ENCODE results near the gene TET2.

DNA sequence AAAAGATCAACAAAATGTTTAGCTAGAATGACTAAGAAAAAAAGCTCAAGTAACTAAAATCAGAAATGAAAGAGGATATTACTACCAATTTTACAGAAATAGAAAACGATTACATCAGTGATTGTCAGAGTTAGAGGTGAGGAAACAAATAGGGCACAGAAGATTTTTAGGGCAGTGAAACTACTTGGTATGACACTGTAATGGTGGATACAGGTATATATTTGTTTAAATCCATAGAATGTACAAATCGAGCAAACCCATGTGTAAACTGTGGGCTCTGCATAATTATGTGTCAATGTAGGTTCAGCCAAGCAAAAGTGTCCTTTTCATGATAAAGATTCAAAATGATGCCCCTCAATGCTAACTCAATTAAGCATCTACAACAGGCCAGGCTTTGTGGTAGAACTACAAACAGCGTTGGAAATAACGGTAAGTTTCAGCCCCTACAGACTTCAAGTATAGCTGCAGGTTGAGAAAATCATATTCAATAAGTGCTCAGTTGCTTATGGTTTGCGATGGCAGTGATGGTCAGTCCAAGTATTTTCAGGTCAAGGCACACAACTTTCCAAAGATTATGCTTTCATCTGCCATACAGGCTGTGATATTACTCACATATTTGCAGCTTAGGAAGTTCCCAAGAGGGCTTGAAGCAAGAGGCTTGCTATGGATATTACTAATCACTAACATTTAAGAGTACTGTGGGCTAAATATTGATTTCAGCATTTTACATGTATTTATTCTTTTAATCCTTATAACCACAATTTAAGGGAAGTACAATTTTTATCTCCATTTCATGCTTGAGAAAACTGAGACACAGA lies 158.6 kb downstream of the TET2 start:
- TF ChIP-seq, protein P1, sequence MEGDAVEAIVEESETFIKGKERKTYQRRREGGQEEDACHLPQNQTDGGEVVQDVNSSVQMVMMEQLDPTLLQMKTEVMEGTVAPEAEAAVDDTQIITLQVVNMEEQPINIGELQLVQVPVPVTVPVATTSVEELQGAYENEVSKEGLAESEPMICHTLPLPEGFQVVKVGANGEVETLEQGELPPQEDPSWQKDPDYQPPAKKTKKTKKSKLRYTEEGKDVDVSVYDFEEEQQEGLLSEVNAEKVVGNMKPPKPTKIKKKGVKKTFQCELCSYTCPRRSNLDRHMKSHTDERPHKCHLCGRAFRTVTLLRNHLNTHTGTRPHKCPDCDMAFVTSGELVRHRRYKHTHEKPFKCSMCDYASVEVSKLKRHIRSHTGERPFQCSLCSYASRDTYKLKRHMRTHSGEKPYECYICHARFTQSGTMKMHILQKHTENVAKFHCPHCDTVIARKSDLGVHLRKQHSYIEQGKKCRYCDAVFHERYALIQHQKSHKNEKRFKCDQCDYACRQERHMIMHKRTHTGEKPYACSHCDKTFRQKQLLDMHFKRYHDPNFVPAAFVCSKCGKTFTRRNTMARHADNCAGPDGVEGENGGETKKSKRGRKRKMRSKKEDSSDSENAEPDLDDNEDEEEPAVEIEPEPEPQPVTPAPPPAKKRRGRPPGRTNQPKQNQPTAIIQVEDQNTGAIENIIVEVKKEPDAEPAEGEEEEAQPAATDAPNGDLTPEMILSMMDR (IDR thresholded peaks at IDR 0.05): no peak
- TF ChIP-seq SP1 (CRISPR knock-in tag; conservative IDR thresholded peaks at IDR 0.05) (no peak), ZNF423 (CRISPR knock-in tag; IDR thresholded peaks at IDR 0.05) (no peak), RELA (CRISPR knock-in tag; IDR thresholded peaks at IDR 0.05; ENCODE audit: borderline replicate concordance) (no peak), NR1H2 (CRISPR knock-in tag; IDR thresholded peaks at IDR 0.05) (no peak), CREM (CRISPR knock-in tag; IDR thresholded peaks at IDR 0.05) (no peak), ZNF232 (CRISPR knock-in tag; IDR thresholded peaks at IDR 0.05) (no peak), TP53 (CRISPR knock-in tag; IDR thresholded peaks at IDR 0.05) (no peak)
- TF ChIP-seq, protein P2, sequence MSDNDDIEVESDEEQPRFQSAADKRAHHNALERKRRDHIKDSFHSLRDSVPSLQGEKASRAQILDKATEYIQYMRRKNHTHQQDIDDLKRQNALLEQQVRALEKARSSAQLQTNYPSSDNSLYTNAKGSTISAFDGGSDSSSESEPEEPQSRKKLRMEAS (CRISPR knock-in tag; IDR thresholded peaks at IDR 0.05): no peak
- TF ChIP-seq, protein P3, sequence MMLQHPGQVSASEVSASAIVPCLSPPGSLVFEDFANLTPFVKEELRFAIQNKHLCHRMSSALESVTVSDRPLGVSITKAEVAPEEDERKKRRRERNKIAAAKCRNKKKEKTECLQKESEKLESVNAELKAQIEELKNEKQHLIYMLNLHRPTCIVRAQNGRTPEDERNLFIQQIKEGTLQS (CRISPR knock-in tag; conservative IDR thresholded peaks at IDR 0.05): no peak
- TF ChIP-seq, protein P4, sequence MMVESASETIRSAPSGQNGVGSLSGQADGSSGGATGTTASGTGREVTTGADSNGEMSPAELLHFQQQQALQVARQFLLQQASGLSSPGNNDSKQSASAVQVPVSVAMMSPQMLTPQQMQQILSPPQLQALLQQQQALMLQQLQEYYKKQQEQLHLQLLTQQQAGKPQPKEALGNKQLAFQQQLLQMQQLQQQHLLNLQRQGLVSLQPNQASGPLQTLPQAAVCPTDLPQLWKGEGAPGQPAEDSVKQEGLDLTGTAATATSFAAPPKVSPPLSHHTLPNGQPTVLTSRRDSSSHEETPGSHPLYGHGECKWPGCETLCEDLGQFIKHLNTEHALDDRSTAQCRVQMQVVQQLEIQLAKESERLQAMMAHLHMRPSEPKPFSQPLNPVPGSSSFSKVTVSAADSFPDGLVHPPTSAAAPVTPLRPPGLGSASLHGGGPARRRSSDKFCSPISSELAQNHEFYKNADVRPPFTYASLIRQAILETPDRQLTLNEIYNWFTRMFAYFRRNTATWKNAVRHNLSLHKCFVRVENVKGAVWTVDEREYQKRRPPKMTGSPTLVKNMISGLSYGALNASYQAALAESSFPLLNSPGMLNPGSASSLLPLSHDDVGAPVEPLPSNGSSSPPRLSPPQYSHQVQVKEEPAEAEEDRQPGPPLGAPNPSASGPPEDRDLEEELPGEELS (CRISPR knock-in tag; IDR thresholded peaks at IDR 0.05): no peak
- TF ChIP-seq, protein P5, sequence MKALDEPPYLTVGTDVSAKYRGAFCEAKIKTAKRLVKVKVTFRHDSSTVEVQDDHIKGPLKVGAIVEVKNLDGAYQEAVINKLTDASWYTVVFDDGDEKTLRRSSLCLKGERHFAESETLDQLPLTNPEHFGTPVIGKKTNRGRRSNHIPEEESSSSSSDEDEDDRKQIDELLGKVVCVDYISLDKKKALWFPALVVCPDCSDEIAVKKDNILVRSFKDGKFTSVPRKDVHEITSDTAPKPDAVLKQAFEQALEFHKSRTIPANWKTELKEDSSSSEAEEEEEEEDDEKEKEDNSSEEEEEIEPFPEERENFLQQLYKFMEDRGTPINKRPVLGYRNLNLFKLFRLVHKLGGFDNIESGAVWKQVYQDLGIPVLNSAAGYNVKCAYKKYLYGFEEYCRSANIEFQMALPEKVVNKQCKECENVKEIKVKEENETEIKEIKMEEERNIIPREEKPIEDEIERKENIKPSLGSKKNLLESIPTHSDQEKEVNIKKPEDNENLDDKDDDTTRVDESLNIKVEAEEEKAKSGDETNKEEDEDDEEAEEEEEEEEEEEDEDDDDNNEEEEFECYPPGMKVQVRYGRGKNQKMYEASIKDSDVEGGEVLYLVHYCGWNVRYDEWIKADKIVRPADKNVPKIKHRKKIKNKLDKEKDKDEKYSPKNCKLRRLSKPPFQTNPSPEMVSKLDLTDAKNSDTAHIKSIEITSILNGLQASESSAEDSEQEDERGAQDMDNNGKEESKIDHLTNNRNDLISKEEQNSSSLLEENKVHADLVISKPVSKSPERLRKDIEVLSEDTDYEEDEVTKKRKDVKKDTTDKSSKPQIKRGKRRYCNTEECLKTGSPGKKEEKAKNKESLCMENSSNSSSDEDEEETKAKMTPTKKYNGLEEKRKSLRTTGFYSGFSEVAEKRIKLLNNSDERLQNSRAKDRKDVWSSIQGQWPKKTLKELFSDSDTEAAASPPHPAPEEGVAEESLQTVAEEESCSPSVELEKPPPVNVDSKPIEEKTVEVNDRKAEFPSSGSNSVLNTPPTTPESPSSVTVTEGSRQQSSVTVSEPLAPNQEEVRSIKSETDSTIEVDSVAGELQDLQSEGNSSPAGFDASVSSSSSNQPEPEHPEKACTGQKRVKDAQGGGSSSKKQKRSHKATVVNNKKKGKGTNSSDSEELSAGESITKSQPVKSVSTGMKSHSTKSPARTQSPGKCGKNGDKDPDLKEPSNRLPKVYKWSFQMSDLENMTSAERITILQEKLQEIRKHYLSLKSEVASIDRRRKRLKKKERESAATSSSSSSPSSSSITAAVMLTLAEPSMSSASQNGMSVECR (CRISPR knock-in tag; IDR thresholded peaks at IDR 0.05; ENCODE audit: borderline replicate concordance): no peak
- TF ChIP-seq, protein P6, sequence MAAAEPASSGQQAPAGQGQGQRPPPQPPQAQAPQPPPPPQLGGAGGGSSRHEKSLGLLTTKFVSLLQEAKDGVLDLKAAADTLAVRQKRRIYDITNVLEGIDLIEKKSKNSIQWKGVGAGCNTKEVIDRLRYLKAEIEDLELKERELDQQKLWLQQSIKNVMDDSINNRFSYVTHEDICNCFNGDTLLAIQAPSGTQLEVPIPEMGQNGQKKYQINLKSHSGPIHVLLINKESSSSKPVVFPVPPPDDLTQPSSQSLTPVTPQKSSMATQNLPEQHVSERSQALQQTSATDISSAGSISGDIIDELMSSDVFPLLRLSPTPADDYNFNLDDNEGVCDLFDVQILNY (CRISPR knock-in tag; IDR thresholded peaks at IDR 0.05): no peak

Measured in WTC11 (cell line).